HEK293 (cell line): ENCODE data around the gene BLMH.

Experiments
- CTCF ChIA-PET: fragments of 350-600 bp; formaldehyde crosslinking; extraction: SDS; loops from one replicate; lab custom pipeline; 2021; ENCODE audit warnings: antibody characterized with exemption; lab: Yijun Ruan, JAX
- POLR2A ChIA-PET: fragments of 300-600 bp; formaldehyde crosslinking; extraction: SDS; loops from one replicate; lab custom pipeline; 2020; ENCODE audit warnings: antibody characterized with exemption, inconsistent platforms; lab: Yijun Ruan, JAX
- H3K27ac ChIP-seq: fragments of 200-500 bp; sonication (Bioruptor generic); 2 replicates; pipeline ENCODE4 v1.5.1; 2014; ENCODE audit warnings: low read depth, low read length, control low read depth, inconsistent platforms; ENCODE audit errors: extremely low read depth
- H3K36me3 ChIP-seq, 2 experiments: fragments of 200-500 bp in 1 of 2; sonication (Bioruptor generic) in 1 of 2; 1 replicate in 1 of 2; 2 replicates in 1 of 2; pipeline ENCODE4 v1.5.1; 2014 to 2017; ENCODE audit warnings: inconsistent platforms in 2 of 2, low read length in 2 of 2; ENCODE audit not compliant: control insufficient read depth in 2 of 2, insufficient read depth in 1 of 2
- H3K4me1 ChIP-seq: fragments of 200-500 bp; sonication (Bioruptor generic); 2 replicates; pipeline ENCODE4 v1.5.1; 2014; ENCODE audit warnings: mild to moderate bottlenecking, low read length, inconsistent platforms; ENCODE audit not compliant: control insufficient read depth, insufficient read depth
- H3K4me3 ChIP-seq: 2 replicates; pipeline ENCODE4 v1.5.1; 2011; ENCODE audit warnings: low read depth, mild to moderate bottlenecking, control low read depth, low read length, moderate library complexity
- H3K9me3 ChIP-seq: fragments of 200-500 bp; sonication (Bioruptor generic); 2 replicates; pipeline ENCODE4 v1.5.1; 2014; ENCODE audit warnings: low read depth, low read length, inconsistent platforms; ENCODE audit not compliant: control insufficient read depth, insufficient read depth
- EGR2 ChIP-seq: fragments of 450-650 bp; formaldehyde crosslinking; IDR thresholded peaks from 2 replicates; pipeline ENCODE4 v1.5.1; 2016; ENCODE audit warnings: low read depth, missing biosample characterization, missing genetic modification characterization
- HOXD13 ChIP-seq: sonication (generic); formaldehyde crosslinking; IDR thresholded peaks from 2 replicates; pipeline ENCODE4 v1.8.0; 2022; ENCODE audit warnings: missing genetic modification reagents, borderline replicate concordance
- OVOL3 ChIP-seq: fragments of 450-650 bp; formaldehyde crosslinking; IDR thresholded peaks from 2 replicates; pipeline ENCODE4 v1.5.1; 2016; ENCODE audit warnings: missing biosample characterization, missing genetic modification characterization
- RBAK ChIP-seq: fragments of 450-650 bp; formaldehyde crosslinking; IDR thresholded peaks from 2 replicates; pipeline ENCODE4 v1.5.1; 2016; ENCODE audit warnings: missing biosample characterization, missing genetic modification characterization
- ZNF133 ChIP-seq: fragments of 450-650 bp; formaldehyde crosslinking; IDR thresholded peaks from 2 replicates; pipeline ENCODE4 v1.5.1; 2016; ENCODE audit warnings: missing biosample characterization, missing genetic modification characterization
- ZNF146 ChIP-seq: fragments of 450-650 bp; formaldehyde crosslinking; IDR thresholded peaks from 2 replicates; pipeline ENCODE4 v1.5.1; 2016; ENCODE audit warnings: missing biosample characterization, missing genetic modification characterization
- ZNF24 ChIP-seq: fragments of 450-650 bp; formaldehyde crosslinking; IDR thresholded peaks from 2 replicates; pipeline ENCODE4 v1.5.1; 2016; ENCODE audit warnings: missing biosample characterization, missing genetic modification characterization
- ZNF292 ChIP-seq: fragments of 450-650 bp; formaldehyde crosslinking; IDR thresholded peaks from 2 replicates; pipeline ENCODE4 v1.5.1; 2016; ENCODE audit warnings: low read depth, missing biosample characterization, missing genetic modification characterization, borderline replicate concordance
- ZNF354C ChIP-seq: fragments of 450-650 bp; formaldehyde crosslinking; IDR thresholded peaks from 2 replicates; pipeline ENCODE4 v1.5.1; 2016; ENCODE audit warnings: missing biosample characterization, missing genetic modification characterization, low read depth, borderline replicate concordance
- ZNF423 ChIP-seq: fragments of 450-650 bp; formaldehyde crosslinking; IDR thresholded peaks from 2 replicates; pipeline ENCODE4 v1.5.1; 2016; ENCODE audit warnings: missing biosample characterization, missing genetic modification characterization
- ZNF560 ChIP-seq: fragments of 450-650 bp; formaldehyde crosslinking; IDR thresholded peaks from 2 replicates; pipeline ENCODE4 v1.5.1; 2017; ENCODE audit warnings: missing biosample characterization, missing genetic modification characterization, borderline replicate concordance
- ZNF610 ChIP-seq: fragments of 450-650 bp; formaldehyde crosslinking; IDR thresholded peaks from 2 replicates; pipeline ENCODE4 v1.5.1; 2016; ENCODE audit warnings: missing biosample characterization, missing genetic modification characterization, borderline replicate concordance
- ZSCAN16 ChIP-seq: fragments of 450-650 bp; formaldehyde crosslinking; IDR thresholded peaks from 2 replicates; pipeline ENCODE4 v1.5.1; 2016; ENCODE audit warnings: missing biosample characterization, missing genetic modification characterization
- ZXDB ChIP-seq: fragments of 450-650 bp; formaldehyde crosslinking; IDR thresholded peaks from 2 replicates; pipeline ENCODE4 v1.5.1; 2016; ENCODE audit warnings: missing biosample characterization, missing genetic modification characterization
- TF ChIP-seq, protein P1 (sequence below): fragments of 450-650 bp; formaldehyde crosslinking; IDR thresholded peaks from 2 replicates; pipeline ENCODE4 v1.5.1; 2017; ENCODE audit warnings: missing biosample characterization, missing genetic modification characterization
- TF ChIP-seq, protein P2 (sequence below): fragments of 450-650 bp; IDR thresholded peaks from 2 replicates; pipeline ENCODE4 v1.5.1; 2018; ENCODE audit warnings: missing biosample characterization, mild to moderate bottlenecking, missing genetic modification characterization
- TF ChIP-seq, protein P3 (sequence below): fragments of 450-650 bp; formaldehyde crosslinking; conservative IDR thresholded peaks from 2 replicates; pipeline ENCODE4 v1.5.1; 2016; ENCODE audit warnings: low read depth, missing biosample characterization, missing genetic modification characterization
- TF ChIP-seq, protein P4 (sequence below): fragments of 450-650 bp; formaldehyde crosslinking; IDR thresholded peaks from 2 replicates; pipeline ENCODE4 v1.5.1; 2017; ENCODE audit warnings: missing biosample characterization, missing genetic modification characterization
- TF ChIP-seq, protein P5 (sequence below): fragments of 450-650 bp; formaldehyde crosslinking; IDR thresholded peaks from 2 replicates; pipeline ENCODE4 v1.5.1; 2016; ENCODE audit warnings: missing biosample characterization, missing genetic modification characterization

Gene BLMH

DNA sequence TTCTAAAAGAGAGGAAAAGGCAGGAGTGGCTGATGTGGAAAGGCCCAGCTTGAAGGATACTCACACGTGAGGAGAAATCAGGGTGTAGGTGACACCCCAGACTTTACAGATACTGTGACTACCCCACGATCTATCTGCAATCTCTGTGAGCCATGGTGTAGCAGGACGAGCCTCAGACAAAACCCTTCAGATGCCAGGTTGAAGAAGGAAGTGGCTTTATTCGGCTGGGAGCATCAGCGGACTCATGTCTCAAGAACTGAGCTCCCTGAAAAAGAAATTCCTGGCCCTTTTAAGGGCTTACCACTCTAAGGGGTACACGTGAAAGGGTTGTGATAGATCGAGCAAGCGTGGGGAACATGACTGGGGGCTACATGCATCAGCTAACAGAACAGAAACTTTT, 51.6 kb downstream of the BLMH start:
- Histone ChIP-seq H3K4me1 (peaks cover 2% of the 10 kb centered on the region; the same call in 1 of the 2 replicates), H3K36me3 (no peaks in the 10 kb centered on the region), H3K9me3 (no peaks in the 10 kb centered on the region), H3K27ac (no peak overlapping the region), H3K4me3 (no peak overlapping the region)
- CTCF ChIA-PET: no interaction called here
- no peak for TF ChIP-seq ZNF560 (tag by site-specific recombination)
- TF ChIP-seq ZNF24 (tag by site-specific recombination): no peak
- no peak for TF ChIP-seq ZNF354C
- no peak for TF ChIP-seq EGR2
- TF ChIP-seq ZNF423 (tag by site-specific recombination): no peak
- TF ChIP-seq, protein P1, sequence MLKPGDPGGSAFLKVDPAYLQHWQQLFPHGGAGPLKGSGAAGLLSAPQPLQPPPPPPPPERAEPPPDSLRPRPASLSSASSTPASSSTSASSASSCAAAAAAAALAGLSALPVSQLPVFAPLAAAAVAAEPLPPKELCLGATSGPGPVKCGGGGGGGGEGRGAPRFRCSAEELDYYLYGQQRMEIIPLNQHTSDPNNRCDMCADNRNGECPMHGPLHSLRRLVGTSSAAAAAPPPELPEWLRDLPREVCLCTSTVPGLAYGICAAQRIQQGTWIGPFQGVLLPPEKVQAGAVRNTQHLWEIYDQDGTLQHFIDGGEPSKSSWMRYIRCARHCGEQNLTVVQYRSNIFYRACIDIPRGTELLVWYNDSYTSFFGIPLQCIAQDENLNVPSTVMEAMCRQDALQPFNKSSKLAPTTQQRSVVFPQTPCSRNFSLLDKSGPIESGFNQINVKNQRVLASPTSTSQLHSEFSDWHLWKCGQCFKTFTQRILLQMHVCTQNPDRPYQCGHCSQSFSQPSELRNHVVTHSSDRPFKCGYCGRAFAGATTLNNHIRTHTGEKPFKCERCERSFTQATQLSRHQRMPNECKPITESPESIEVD (tag by site-specific recombination): no peak
- TF ChIP-seq ZNF133 (tag by site-specific recombination): no peak
- TF ChIP-seq OVOL3 (tag by site-specific recombination): no peak
- TF ChIP-seq ZNF292 (tag by site-specific recombination): no peak
- no peak for TF ChIP-seq ZNF146 (tag by site-specific recombination)
- TF ChIP-seq, protein P2, sequence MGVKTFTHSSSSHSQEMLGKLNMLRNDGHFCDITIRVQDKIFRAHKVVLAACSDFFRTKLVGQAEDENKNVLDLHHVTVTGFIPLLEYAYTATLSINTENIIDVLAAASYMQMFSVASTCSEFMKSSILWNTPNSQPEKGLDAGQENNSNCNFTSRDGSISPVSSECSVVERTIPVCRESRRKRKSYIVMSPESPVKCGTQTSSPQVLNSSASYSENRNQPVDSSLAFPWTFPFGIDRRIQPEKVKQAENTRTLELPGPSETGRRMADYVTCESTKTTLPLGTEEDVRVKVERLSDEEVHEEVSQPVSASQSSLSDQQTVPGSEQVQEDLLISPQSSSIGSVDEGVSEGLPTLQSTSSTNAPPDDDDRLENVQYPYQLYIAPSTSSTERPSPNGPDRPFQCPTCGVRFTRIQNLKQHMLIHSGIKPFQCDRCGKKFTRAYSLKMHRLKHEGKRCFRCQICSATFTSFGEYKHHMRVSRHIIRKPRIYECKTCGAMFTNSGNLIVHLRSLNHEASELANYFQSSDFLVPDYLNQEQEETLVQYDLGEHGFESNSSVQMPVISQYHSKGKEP (tag by site-specific recombination): no peak
- TF ChIP-seq ZXDB: no peak
- no peak for TF ChIP-seq HOXD13 (CRISPR knock-in tag)
- TF ChIP-seq ZNF610: no peak
- TF ChIP-seq ZSCAN16 (tag by site-specific recombination): no peak
- TF ChIP-seq, protein P3, sequence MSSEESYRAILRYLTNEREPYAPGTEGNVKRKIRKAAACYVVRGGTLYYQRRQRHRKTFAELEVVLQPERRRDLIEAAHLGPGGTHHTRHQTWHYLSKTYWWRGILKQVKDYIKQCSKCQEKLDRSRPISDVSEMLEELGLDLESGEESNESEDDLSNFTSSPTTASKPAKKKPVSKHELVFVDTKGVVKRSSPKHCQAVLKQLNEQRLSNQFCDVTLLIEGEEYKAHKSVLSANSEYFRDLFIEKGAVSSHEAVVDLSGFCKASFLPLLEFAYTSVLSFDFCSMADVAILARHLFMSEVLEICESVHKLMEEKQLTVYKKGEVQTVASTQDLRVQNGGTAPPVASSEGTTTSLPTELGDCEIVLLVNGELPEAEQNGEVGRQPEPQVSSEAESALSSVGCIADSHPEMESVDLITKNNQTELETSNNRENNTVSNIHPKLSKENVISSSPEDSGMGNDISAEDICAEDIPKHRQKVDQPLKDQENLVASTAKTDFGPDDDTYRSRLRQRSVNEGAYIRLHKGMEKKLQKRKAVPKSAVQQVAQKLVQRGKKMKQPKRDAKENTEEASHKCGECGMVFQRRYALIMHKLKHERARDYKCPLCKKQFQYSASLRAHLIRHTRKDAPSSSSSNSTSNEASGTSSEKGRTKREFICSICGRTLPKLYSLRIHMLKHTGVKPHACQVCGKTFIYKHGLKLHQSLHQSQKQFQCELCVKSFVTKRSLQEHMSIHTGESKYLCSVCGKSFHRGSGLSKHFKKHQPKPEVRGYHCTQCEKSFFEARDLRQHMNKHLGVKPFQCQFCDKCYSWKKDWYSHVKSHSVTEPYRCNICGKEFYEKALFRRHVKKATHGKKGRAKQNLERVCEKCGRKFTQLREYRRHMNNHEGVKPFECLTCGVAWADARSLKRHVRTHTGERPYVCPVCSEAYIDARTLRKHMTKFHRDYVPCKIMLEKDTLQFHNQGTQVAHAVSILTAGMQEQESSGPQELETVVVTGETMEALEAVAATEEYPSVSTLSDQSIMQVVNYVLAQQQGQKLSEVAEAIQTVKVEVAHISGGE (tag by site-specific recombination): no peak
- TF ChIP-seq, protein P4, sequence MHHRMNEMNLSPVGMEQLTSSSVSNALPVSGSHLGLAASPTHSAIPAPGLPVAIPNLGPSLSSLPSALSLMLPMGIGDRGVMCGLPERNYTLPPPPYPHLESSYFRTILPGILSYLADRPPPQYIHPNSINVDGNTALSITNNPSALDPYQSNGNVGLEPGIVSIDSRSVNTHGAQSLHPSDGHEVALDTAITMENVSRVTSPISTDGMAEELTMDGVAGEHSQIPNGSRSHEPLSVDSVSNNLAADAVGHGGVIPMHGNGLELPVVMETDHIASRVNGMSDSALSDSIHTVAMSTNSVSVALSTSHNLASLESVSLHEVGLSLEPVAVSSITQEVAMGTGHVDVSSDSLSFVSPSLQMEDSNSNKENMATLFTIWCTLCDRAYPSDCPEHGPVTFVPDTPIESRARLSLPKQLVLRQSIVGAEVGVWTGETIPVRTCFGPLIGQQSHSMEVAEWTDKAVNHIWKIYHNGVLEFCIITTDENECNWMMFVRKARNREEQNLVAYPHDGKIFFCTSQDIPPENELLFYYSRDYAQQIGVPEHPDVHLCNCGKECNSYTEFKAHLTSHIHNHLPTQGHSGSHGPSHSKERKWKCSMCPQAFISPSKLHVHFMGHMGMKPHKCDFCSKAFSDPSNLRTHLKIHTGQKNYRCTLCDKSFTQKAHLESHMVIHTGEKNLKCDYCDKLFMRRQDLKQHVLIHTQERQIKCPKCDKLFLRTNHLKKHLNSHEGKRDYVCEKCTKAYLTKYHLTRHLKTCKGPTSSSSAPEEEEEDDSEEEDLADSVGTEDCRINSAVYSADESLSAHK (tag by site-specific recombination): no peak
- no peak for TF ChIP-seq RBAK (tag by site-specific recombination)
- TF ChIP-seq, protein P5, sequence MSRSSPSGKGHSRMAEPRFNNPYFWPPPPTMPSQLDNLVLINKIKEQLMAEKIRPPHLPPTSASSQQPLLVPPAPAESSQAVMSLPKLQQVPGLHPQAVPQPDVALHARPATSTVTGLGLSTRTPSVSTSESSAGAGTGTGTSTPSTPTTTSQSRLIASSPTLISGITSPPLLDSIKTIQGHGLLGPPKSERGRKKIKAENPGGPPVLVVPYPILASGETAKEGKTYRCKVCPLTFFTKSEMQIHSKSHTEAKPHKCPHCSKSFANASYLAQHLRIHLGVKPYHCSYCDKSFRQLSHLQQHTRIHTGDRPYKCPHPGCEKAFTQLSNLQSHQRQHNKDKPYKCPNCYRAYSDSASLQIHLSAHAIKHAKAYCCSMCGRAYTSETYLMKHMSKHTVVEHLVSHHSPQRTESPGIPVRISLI (tag by site-specific recombination): no peak
- TF ChIP-seq, all 188 proteins: peak for 0
- POLR2A ChIA-PET: no interaction called here
